Measurements from ENCODE around the gene NADSYN1.
"Not testable (repeated sequence)": the region's sequence is repeated elsewhere in the genome, so short reads cannot be mapped to it uniquely, and the experiment has no call there.

NADSYN1 gene

GRCh38 chr11:71518506-71519471 lies 65.8 kb downstream of the NADSYN1 start:
- TF ChIP-seq GATA2 (IDR thresholded peaks at IDR 0.05; ENCODE audit: low read depth, low read length): no peak
- no peak for TF ChIP-seq GATA3 (IDR thresholded peaks at IDR 0.05; ENCODE audit: low read depth, low read length)

- TF ChIP-seq GATA2 (IDR thresholded peaks at IDR 0.05; ENCODE audit: low read depth, low read length) (no peak), GATA3 (IDR thresholded peaks at IDR 0.05; ENCODE audit: low read depth, low read length) (no peak)
These were observed 66.5 kb downstream of the NADSYN1 start for GRCh38 chr11:71519546-71519945.

- TF ChIP-seq GATA2 (IDR thresholded peaks at IDR 0.05; ENCODE audit: low read depth, low read length): no peak
- TF ChIP-seq GATA3 (IDR thresholded peaks at IDR 0.05; ENCODE audit: low read depth, low read length): no peak
These were observed 72.4 kb downstream of the NADSYN1 start for GRCh38 chr11:71525188-71525937.

GRCh38 chr11:71525938-71526495 lies 73.0 kb downstream of the NADSYN1 start:
- no peak for TF ChIP-seq GATA3 (IDR thresholded peaks at IDR 0.05; ENCODE audit: low read depth, low read length)
- no peak for TF ChIP-seq GATA2 (IDR thresholded peaks at IDR 0.05; ENCODE audit: low read depth, low read length)

- not testable (repeated sequence) for TF ChIP-seq GATA3, GATA2 (IDR thresholded peaks at IDR 0.05; ENCODE audit: low read depth, low read length)
These were observed 74.0 kb downstream of the NADSYN1 start, which contains the start of gene KRTAP5-7 for GRCh38 chr11:71526796-71527575. TSS of gene KRTAP5-7 (plus strand) at chr11:71527267. CDS start at chr11:71527301, 34 bp downstream.

- TF ChIP-seq GATA3 (IDR thresholded peaks at IDR 0.05; ENCODE audit: low read depth, low read length) (no peak), GATA2 (IDR thresholded peaks at IDR 0.05; ENCODE audit: low read depth, low read length) (no peak)
These were observed 74.7 kb downstream of the NADSYN1 start for GRCh38 chr11:71527576-71528210.

- TF ChIP-seq GATA3 (IDR thresholded peaks at IDR 0.05; ENCODE audit: low read depth, low read length) (no peak), GATA2 (IDR thresholded peaks at IDR 0.05; ENCODE audit: low read depth, low read length) (no peak)
These were observed 77.6 kb downstream of the NADSYN1 start for GRCh38 chr11:71530602-71531001.

GRCh38 chr11:71532036-71532610 lies 79.1 kb downstream of the NADSYN1 start:
- no peak for TF ChIP-seq GATA2 (IDR thresholded peaks at IDR 0.05; ENCODE audit: low read depth, low read length)
- no peak for TF ChIP-seq GATA3 (IDR thresholded peaks at IDR 0.05; ENCODE audit: low read depth, low read length)

GRCh38 chr11:71535825-71536224 lies 82.8 kb downstream of the NADSYN1 start:
- TF ChIP-seq GATA2 (IDR thresholded peaks at IDR 0.05; ENCODE audit: low read depth, low read length): no peak
- TF ChIP-seq GATA3 (IDR thresholded peaks at IDR 0.05; ENCODE audit: low read depth, low read length): no peak

- no peak for TF ChIP-seq GATA3 (IDR thresholded peaks at IDR 0.05; ENCODE audit: low read depth, low read length)
- TF ChIP-seq GATA2 (IDR thresholded peaks at IDR 0.05; ENCODE audit: low read depth, low read length): no peak
These were observed 84.5 kb downstream of the NADSYN1 start for GRCh38 chr11:71537537-71537936.

- TF ChIP-seq GATA2, GATA3 (IDR thresholded peaks at IDR 0.05; ENCODE audit: low read depth, low read length): not testable (repeated sequence)
These were observed 85.1 kb downstream of the NADSYN1 start, which contains the start of gene KRTAP5-8 for GRCh38 chr11:71537977-71538665. TSS of gene KRTAP5-8 (plus strand) at chr11:71538025. CDS start at chr11:71538056, 31 bp downstream.

- TF ChIP-seq GATA3 (IDR thresholded peaks at IDR 0.05; ENCODE audit: low read depth, low read length): no peak
- TF ChIP-seq GATA2 (IDR thresholded peaks at IDR 0.05; ENCODE audit: low read depth, low read length): no peak
These were observed 85.6 kb downstream of the NADSYN1 start for GRCh38 chr11:71538666-71538990.
